AG08395 (cell line): Measurements from ENCODE around the gene ZFP14.
A peak's percentile ranks its signal among the peaks of the same experiment; 100 is the strongest.
"Not testable (repeated sequence)": the region's sequence is repeated elsewhere in the genome, so short reads cannot be mapped to it uniquely, and the experiment has no call there.

Source experiments
- DNase-seq: peaks from one replicate; pipeline ENCODE4 v3.0.0; 2012; ENCODE audit warnings: mixed read lengths, low spot score

The ZFP14 gene

DNA sequence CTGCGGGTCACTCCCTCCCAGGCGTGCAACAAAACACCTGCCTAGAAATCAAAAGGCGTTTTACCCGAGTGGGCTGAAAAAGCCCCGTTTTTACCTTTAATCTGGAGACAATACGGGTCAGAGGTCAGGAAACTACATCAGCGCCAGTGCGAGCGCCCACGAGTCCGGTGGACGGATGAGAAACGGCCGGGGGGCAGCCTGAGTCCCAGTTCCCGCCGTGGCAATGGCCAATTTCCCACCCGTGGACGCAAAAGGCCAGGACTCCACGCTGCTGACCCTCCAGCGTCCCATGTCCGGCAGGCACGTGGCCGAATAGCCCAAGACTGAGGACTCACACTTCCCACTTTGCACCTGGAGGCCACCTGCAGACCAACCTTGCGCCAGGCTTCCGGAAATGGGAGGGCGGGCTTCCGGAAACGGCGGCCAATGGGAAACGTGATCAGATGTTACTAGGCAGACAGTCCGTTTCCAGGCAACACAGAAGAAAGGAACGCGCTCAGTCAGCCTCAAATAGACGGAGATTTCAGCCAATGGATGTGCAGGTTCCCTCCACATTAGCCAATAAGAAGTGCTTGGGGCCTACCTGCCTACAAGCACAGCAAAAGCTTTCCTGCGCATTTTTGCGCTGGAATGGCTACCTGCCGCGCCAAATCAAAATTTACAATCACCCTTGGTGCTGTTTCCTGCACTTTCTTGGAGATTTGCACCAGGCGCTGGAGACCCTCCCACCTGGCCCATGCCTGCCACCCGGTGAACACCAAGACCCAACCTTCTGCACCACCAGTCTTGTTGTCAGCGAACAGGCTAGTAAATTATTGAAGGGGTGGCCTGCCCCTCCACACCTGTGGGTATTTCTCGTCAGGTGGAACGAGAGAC lies 47.4 kb downstream of the ZFP14 start:
- DNase-seq = peak; percentile 96

DNA sequence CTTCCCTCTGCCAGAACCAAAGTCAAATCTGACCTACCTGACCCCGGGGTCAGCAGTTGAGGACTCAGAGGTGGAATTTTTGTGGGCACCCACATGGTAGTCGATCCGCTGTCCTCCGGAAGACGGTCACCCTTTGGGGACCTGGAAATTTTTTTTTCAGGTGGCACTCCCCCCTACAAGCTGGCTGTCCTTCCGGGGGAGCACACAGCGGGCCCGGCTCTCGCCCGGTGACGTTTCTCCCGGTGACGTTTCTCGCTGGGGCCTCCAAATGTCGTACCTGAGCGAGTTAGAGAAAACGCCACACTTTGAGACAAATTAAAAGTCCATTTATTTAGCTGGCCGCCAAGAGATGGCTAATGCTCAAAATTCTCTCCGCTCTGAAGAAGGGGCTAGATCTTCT lies 48.8 kb downstream of the ZFP14 start:
- DNase-seq = no peak

DNA sequence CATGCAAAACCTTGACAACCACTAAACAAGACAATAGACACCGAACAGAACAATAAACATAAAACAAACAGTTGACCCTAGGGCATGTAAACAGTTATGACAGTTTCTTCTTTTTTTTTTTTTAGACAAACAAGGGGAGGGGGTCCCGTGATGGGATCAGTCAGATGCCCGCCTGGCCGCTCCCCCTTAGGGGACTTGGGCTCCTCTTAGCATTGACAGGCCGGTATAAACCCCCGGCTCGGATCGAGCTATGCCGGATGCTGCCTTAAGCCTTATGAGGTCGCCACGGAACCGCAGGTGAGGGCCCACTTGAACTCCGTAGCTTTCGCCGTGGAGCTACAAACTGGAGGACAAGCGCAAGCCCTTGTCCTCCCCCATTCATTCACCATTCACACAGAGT lies 49.5 kb downstream of the ZFP14 start:
- DNase-seq = not testable (repeated sequence)

DNA sequence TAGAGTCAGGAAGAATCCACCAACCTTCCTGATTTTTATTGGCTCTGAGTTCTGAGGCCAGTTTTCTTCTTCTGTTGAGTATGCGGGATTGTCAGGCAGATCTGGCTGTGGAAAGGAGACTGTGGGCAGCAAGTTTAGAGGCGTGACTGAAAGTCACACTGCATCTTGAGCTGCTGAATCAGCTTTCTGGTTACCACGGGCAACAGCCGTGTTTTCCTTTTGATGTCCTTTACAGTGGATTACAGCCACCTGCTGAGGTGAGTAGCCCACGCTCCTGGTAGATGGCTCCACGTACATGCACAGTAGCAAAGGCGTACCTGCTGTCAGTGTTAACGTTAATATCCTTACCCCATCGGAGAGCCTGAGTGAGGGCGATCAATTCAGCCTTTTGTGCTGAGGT lies 52.4 kb downstream of the ZFP14 start:
- not testable (repeated sequence) for DNase-seq

DNA sequence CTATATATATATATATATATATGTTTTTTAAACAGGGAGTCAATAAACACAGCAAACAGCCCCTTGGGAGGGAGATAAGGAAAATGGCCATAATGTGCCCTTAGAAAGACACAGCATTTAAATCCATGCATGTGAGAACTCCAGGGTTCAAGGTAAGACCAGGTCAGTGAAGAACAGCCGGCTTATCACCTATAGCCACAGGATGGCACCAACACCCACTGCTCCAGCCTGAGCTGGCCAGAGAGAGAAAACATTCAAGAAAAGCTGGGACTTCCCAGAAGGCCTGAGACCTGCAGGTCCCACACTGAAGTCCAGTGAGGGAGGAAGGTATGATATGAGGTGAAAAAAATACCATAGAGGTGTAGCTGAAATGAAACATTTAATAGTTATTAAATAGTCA lies 63.8 kb downstream of the ZFP14 start:
- DNase-seq = not testable (repeated sequence)

DNA sequence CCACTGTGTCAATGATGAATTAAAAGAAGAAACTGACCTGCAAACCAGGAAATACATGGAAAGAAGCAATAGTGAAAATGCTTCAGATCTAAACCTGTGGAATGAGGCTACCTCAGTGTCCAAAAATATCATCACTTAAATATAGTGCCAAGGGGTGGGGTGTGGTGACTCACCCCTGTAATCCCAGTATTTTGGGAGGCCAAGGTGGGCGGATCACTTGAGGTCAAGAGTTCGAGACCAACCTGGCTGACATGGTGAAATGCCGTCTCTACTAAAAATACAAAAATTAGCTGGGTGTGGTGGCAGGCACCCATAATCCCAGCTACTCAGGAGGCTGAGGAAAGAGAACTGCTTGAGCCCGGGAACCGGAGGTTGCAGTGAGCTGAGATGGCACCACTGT lies 64.9 kb downstream of the ZFP14 start:
- DNase-seq = not testable (repeated sequence)

DNA sequence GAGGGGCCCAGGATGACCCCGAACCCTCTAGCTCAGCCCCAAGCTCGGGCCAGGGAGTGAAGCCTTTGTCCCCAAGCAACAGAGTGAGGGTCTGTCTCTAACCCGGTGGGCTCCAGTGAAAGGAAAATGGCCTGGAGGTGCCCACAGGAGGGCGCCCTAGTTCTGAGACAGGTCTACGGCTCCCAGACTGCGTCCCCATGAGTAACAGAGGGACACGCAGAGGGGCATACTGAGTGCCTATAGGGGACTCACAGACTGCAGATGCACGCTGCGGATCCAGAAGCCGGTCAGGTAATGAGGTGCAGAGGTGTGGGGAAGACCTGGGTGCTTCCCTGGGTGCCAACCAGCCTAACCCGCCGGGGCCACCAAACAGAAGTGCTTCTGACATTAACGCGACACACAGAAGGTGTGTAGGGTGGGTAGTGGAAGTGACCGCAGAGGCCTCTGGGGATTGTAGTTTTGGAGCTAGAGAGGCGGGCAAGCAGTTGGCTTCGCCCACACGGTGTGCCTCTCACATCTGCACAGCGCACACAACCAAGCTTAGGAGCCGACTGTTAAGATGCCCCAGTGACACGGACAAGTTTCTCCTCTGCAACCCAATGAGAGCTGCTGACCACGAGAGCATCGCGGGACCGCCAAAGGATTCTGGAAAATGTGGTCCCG lies 67.8 kb downstream of the ZFP14 start:
- DNase-seq = not testable (repeated sequence)

DNA sequence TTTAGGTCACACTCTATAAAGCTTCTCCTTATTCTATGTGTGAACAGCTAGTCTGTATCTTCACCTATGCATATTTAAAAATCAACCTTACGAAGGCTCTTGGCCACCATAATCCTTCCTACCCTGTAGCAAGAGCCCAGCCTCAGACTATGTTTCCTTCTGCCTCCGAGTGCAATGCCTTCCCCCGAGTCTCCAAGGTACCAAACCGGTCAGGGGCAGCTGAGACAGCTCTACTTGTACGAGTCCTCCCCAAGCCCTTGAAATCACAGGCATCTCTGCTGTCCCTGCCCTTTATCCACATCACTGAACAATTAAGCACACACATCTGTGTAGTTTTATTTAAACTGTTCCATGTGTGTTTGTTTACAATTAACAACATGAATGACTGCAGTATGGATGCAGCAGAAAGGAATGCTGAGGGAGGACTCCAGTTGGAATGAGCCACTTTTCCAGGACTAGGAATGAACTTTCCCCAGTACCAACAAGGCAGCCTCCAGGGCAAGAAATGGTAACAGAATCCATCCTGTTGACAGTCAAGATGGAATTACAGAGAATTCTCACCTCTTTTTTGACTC lies 68.5 kb downstream of the ZFP14 start:
- DNase-seq = not testable (repeated sequence)

DNA sequence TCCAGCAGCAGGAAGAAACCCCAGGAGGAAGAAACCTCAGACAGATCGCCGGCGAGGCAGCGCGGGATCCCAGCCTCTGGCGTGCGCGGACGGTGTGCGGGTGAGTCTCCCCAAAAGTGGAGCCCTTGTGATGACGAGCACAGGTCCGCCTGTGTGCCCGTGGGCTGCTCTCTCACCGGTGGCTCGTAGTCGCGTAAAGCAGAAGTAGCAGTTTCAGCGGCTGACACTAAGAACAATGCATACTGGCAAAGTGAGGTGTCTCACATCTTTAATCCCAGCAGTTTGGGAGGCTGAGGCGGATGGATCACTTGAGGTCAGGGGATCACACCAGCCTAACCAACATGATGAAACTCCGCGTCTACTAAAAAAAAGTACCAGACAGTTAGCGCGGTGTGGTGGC lies 69.2 kb downstream of the ZFP14 start:
- DNase-seq = not testable (repeated sequence)

DNA sequence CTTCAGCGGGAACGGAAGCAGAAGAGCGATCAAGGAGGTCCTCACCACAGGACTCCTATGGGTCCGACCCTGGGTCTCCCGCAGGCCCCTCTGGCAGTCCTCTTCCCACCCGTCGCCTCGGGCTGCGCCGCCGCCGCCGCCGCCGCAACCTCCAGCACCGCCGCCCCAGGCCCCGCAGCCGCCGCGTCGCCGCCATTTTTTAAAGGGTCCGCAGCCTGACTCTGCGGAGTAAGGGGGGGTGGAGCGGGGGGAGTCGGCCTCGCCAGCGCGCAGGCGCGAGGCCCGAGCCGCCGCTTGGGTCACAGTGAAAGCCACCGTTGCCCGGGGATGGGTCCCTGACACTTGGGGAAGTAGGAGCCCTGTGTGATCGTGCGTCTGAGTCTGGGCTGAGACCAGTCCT lies 69.7 kb downstream of the ZFP14 start:
- DNase-seq = not testable (repeated sequence)

DNA sequence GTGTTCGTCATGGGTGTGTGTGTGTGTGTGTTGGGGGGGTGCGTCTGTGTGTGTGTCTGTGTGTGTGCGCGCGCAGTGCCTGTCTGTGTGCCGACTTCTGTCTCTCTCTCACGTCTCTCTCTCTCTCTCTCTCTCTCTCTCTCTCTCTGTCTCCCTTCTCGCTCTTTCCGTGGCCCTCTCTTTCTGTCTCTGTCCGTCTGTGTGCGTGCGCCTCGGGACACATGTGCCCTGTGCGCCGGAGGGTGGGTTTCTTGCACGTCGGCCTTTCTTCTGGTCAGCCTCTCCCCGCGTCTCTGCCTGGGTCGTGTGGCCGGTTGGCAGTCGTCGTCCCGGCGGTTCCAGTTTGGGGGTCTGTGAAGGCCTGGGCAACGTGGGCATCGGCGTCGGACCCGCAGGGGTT lies 86.7 kb downstream of the ZFP14 start:
- not testable (repeated sequence) for DNase-seq
